ENCODE results near the gene ST8SIA2.

The ST8SIA2 gene

DNA sequence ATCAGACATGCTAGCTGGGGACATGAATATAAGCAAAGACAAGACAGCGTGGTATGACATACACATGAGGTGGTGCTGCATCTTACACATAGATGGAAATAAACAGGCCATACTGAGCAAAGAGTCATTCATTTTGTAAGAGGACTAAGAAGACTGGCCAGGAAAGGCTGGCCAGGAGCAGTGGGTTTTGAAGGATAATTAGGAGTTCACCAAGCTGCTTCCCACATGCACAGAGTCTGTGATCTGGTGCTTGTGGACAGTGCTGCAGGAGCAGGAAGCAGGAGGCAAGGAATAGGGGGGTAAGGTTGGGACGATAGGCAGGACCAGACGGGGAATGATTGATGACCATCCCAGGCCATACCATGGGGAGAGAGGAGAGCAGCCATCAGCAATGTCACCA, 41.5 kb downstream of the ST8SIA2 start:
- H3K36me3 ChIP-seq (ENCODE audit: control insufficient read depth in 1 of 2, insufficient read depth in 2 of 2, low read length in 2 of 2): no peaks in the 10 kb centered on the region
- no peak overlapping the region for H3K27ac ChIP-seq (ENCODE audit: low read depth, low read length)
- H3K9ac ChIP-seq (ENCODE audit: low read depth in 1 of 2, low read length in 2 of 2): no peak overlapping the region
- H3K27me3 ChIP-seq (ENCODE audit: control insufficient read depth in 1 of 2, insufficient read depth in 2 of 2, low read length in 2 of 2): peaks cover 0 to 3% of the 10 kb centered on the region in 2 donors
- no peaks in the 10 kb centered on the region for H3K9me3 ChIP-seq (ENCODE audit: control insufficient read depth in 1 of 2, low read length in 2 of 2)
- no peak overlapping the region for H3K4me3 ChIP-seq (ENCODE audit: low read depth in 1 of 2, low read length in 2 of 2)
- H3K4me1 ChIP-seq (ENCODE audit: control insufficient read depth in 1 of 2, insufficient read depth in 2 of 2, low read length in 2 of 2): no peaks in the 10 kb centered on the region

DNA sequence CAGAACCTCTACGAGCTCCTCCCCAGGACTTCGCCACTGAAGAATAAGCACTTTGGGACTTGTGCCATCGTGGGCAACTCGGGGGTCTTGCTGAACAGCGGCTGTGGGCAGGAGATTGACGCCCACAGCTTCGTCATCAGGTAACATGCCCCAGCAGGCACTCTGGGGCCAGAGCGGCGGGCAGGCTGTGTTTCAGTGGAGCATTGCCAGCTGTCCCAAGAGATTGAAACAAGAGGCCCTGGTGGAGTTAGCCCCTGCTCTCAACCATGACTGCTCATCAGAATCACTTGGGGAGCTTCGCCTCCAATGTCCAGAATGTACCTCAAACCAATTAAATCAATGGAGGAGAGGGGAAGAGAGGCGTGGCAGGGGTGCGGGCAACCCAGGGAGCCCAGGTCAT, 44.8 kb downstream of the ST8SIA2 start:
- no peak overlapping the region for H3K4me3 ChIP-seq (ENCODE audit: low read depth in 1 of 2, low read length in 2 of 2)
- H3K36me3 ChIP-seq (ENCODE audit: control insufficient read depth in 1 of 2, insufficient read depth in 2 of 2, low read length in 2 of 2): no peaks in the 10 kb centered on the region
- no peaks in the 10 kb centered on the region for H3K4me1 ChIP-seq (ENCODE audit: control insufficient read depth in 1 of 2, insufficient read depth in 2 of 2, low read length in 2 of 2)
- H3K9me3 ChIP-seq (ENCODE audit: control insufficient read depth in 1 of 2, low read length in 2 of 2): no peaks in the 10 kb centered on the region
- H3K9ac ChIP-seq (ENCODE audit: low read depth in 1 of 2, low read length in 2 of 2): no peak overlapping the region
- H3K27ac ChIP-seq (ENCODE audit: low read depth, low read length): no peak overlapping the region
- peaks cover 0 to under 1% of the 10 kb centered on the region in 2 donors for H3K27me3 ChIP-seq (ENCODE audit: control insufficient read depth in 1 of 2, insufficient read depth in 2 of 2, low read length in 2 of 2)

DNA sequence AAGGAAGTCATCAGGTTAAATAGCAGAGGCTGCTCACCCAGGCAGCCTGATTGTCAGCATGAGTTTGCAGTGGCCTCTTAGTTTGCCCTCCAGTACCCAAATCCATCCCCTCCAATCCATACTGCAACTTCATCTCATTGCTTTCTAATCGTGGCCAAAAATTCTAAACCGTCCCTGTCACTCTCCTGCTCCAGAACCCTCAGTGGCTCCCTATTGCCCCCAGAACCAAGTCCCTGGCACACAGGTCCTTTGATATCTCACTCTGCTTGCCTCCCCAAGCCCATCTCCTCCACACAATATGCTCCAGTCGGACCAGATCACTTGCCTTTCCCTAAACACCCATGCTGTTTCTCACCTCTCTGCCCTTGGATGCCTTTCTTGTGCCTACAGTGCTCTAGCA, 49.7 kb downstream of the ST8SIA2 start:
- H3K36me3 ChIP-seq (ENCODE audit: control insufficient read depth in 1 of 2, insufficient read depth in 2 of 2, low read length in 2 of 2): no peaks in the 10 kb centered on the region
- H3K27me3 ChIP-seq (ENCODE audit: control insufficient read depth in 1 of 2, insufficient read depth in 2 of 2, low read length in 2 of 2): peaks cover 0 to 5% of the 10 kb centered on the region in 2 donors
- no peak overlapping the region for H3K27ac ChIP-seq (ENCODE audit: low read depth, low read length)
- H3K4me1 ChIP-seq (ENCODE audit: control insufficient read depth in 1 of 2, insufficient read depth in 2 of 2, low read length in 2 of 2): no peaks in the 10 kb centered on the region
- no peak overlapping the region for H3K4me3 ChIP-seq (ENCODE audit: low read depth in 1 of 2, low read length in 2 of 2)
- no peaks in the 10 kb centered on the region for H3K9me3 ChIP-seq (ENCODE audit: control insufficient read depth in 1 of 2, low read length in 2 of 2)
- no peak overlapping the region for H3K9ac ChIP-seq (ENCODE audit: low read depth in 1 of 2, low read length in 2 of 2)

DNA sequence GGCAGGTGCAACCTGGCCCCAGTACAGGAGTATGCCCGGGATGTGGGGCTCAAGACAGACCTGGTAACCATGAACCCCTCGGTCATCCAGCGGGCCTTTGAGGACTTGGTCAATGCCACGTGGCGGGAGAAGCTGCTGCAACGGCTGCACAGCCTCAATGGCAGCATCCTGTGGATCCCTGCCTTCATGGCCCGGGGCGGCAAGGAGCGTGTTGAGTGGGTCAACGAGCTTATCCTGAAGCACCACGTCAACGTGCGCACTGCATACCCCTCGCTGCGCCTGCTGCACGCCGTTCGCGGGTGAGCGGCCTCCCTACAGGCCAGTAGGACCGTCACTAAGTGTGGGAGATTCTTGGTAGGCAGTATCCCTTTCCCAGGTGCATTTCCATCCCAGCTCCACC, 51.0 kb downstream of the ST8SIA2 start:
- no peaks in the 10 kb centered on the region for H3K9me3 ChIP-seq (ENCODE audit: control insufficient read depth in 1 of 2, low read length in 2 of 2)
- H3K27me3 ChIP-seq (ENCODE audit: control insufficient read depth in 1 of 2, insufficient read depth in 2 of 2, low read length in 2 of 2): peaks cover 0 to 6% of the 10 kb centered on the region in 2 donors
- H3K36me3 ChIP-seq (ENCODE audit: control insufficient read depth in 1 of 2, insufficient read depth in 2 of 2, low read length in 2 of 2): no peaks in the 10 kb centered on the region
- H3K9ac ChIP-seq (ENCODE audit: low read depth in 1 of 2, low read length in 2 of 2): no peak overlapping the region
- H3K4me3 ChIP-seq (ENCODE audit: low read depth in 1 of 2, low read length in 2 of 2): no peak overlapping the region
- no peak overlapping the region for H3K27ac ChIP-seq (ENCODE audit: low read depth, low read length)
- no peaks in the 10 kb centered on the region for H3K4me1 ChIP-seq (ENCODE audit: control insufficient read depth in 1 of 2, insufficient read depth in 2 of 2, low read length in 2 of 2)

DNA sequence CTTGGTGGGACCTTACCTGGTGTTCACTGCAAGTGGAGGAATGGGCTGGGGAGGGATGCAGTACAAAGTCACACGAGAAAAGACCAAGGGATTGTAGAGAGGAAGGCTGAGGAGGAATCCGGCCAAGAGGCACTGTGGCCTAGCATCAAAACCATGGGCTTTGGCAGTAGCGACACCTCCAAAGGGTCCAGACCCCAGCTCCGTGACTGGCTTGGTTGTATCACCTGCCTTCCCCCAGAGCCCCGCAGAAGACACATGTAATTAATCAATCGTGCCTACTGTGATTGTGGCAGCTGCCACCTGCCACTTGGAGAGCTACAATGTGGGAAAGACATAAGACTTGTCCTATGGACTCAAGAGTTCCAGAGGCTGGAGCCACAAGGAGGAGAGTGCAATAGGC, 54.7 kb downstream of the ST8SIA2 start:
- Histone ChIP-seq H3K9ac (ENCODE audit: low read depth in 1 of 2, low read length in 2 of 2) (no peak overlapping the region), H3K36me3 (ENCODE audit: control insufficient read depth in 1 of 2, insufficient read depth in 2 of 2, low read length in 2 of 2) (no peaks in the 10 kb centered on the region), H3K9me3 (ENCODE audit: control insufficient read depth in 1 of 2, low read length in 2 of 2) (no peaks in the 10 kb centered on the region), H3K4me3 (ENCODE audit: low read depth in 1 of 2, low read length in 2 of 2) (no peak overlapping the region), H3K4me1 (ENCODE audit: control insufficient read depth in 1 of 2, insufficient read depth in 2 of 2, low read length in 2 of 2) (no peaks in the 10 kb centered on the region), H3K27me3 (ENCODE audit: control insufficient read depth in 1 of 2, insufficient read depth in 2 of 2, low read length in 2 of 2) (peaks cover 0 to 6% of the 10 kb centered on the region in 2 donors), H3K27ac (ENCODE audit: low read depth, low read length) (no peak overlapping the region)

DNA sequence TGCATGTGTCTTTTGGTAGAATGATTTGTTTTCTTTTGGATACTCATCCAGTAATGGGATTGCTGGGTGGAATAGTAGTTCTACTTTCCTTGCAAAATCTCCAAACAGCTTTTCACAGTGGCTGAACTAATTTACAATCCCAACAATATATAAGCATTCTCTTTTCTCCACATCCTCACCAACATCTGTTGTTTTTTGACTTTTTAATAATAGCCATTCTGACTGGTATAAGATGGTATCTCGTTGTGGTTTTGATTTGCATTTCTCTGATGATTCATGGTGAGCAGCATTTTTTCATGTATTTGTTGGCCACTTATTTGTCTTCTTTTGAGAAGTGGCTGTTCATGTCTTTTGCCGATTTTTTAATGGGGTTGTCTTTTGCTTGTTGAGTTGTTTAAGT, 55.8 kb downstream of the ST8SIA2 start:
- no peaks in the 10 kb centered on the region for H3K36me3 ChIP-seq (ENCODE audit: control insufficient read depth in 1 of 2, insufficient read depth in 2 of 2, low read length in 2 of 2)
- no peak overlapping the region for H3K4me3 ChIP-seq (ENCODE audit: low read depth in 1 of 2, low read length in 2 of 2)
- no peaks in the 10 kb centered on the region for H3K9me3 ChIP-seq (ENCODE audit: control insufficient read depth in 1 of 2, low read length in 2 of 2)
- no peaks in the 10 kb centered on the region for H3K4me1 ChIP-seq (ENCODE audit: control insufficient read depth in 1 of 2, insufficient read depth in 2 of 2, low read length in 2 of 2)
- no peak overlapping the region for H3K9ac ChIP-seq (ENCODE audit: low read depth in 1 of 2, low read length in 2 of 2)
- peaks cover 0 to 6% of the 10 kb centered on the region in 2 donors for H3K27me3 ChIP-seq (ENCODE audit: control insufficient read depth in 1 of 2, insufficient read depth in 2 of 2, low read length in 2 of 2)
- no peak overlapping the region for H3K27ac ChIP-seq (ENCODE audit: low read depth, low read length)

DNA sequence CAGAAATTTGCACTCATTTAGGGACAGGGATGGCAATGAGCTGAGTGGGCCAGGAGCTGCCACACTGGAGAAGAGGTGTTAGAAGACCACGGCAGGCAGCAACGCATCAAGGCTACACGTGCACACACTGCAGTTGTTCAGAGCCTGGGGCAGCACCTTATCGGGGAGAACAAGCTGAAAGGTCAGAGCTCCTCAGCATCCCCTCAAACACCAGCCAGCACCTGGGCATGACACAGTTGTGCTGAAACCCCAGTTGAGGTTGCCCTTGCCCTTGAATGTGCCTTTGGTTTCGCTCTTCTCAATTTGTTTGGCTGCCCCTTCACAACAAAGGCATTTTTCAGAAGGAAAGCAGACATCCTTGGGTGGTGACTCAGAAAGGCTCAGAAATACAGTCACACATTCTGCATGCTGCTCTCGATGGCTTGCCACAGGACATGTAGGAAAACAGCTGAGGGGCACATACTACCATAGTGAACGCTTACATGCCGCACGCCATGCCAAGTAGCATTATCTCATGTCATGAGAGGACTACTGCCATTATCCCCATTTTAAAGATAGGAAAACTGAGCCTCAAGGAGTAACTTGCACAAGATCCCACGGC, 57.6 kb downstream of the ST8SIA2 start:
- H3K27me3 ChIP-seq (ENCODE audit: control insufficient read depth in 1 of 2, insufficient read depth in 2 of 2, low read length in 2 of 2): peaks cover 0 to 6% of the 10 kb centered on the region in 2 donors
- H3K9ac ChIP-seq (ENCODE audit: low read depth in 1 of 2, low read length in 2 of 2): no peak overlapping the region
- no peak overlapping the region for H3K27ac ChIP-seq (ENCODE audit: low read depth, low read length)
- no peak overlapping the region for H3K4me3 ChIP-seq (ENCODE audit: low read depth in 1 of 2, low read length in 2 of 2)
- H3K4me1 ChIP-seq (ENCODE audit: control insufficient read depth in 1 of 2, insufficient read depth in 2 of 2, low read length in 2 of 2): no peaks in the 10 kb centered on the region
- no peaks in the 10 kb centered on the region for H3K36me3 ChIP-seq (ENCODE audit: control insufficient read depth in 1 of 2, insufficient read depth in 2 of 2, low read length in 2 of 2)
- no peaks in the 10 kb centered on the region for H3K9me3 ChIP-seq (ENCODE audit: control insufficient read depth in 1 of 2, low read length in 2 of 2)

DNA sequence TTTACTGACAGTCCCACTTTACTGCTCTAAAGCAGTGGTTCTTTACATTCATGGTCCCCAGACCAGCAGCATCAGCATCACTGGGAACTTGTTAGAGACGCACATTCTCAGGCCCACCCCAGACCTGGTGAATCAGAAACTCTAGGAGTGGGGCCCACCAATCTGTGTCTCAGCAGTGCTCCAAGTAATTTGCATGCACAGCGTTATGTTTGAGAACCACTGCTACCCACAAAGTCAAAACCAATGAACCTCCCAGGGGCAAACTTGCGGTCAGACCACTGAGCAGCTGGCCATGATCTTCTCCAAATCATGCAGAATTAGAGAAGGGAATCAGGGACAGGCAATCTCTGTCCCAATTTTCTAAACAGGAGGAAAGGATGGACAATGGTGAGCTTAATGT, 58.5 kb downstream of the ST8SIA2 start:
- Histone ChIP-seq H3K9me3 (ENCODE audit: control insufficient read depth in 1 of 2, low read length in 2 of 2) (no peaks in the 10 kb centered on the region), H3K27me3 (ENCODE audit: control insufficient read depth in 1 of 2, insufficient read depth in 2 of 2, low read length in 2 of 2) (peaks cover 0 to 6% of the 10 kb centered on the region in 2 donors), H3K9ac (ENCODE audit: low read depth in 1 of 2, low read length in 2 of 2) (no peak overlapping the region), H3K4me3 (ENCODE audit: low read depth in 1 of 2, low read length in 2 of 2) (no peak overlapping the region), H3K36me3 (ENCODE audit: control insufficient read depth in 1 of 2, insufficient read depth in 2 of 2, low read length in 2 of 2) (no peaks in the 10 kb centered on the region), H3K4me1 (ENCODE audit: control insufficient read depth in 1 of 2, insufficient read depth in 2 of 2, low read length in 2 of 2) (no peaks in the 10 kb centered on the region), H3K27ac (ENCODE audit: low read depth, low read length) (no peak overlapping the region)

DNA sequence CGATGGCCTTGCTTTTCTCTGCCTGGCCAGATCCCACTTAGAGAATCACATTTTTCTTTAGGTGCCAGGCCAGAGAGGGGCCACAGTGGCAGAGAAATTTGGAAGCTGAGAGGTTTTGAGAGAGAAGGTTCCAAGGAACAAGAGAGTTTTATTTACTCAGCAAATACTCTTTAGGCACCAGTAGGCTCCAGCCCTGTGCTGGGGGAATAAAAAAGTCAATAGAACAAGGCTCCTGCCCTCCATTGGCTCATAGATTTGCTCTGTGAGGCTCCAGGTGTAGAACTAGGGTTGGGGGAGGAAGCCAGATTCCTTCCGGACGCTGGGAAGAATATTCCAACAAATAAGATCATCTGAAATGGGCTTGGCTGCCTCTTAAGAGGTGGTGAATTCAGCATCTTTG, 59.9 kb downstream of the ST8SIA2 start:
- no peak overlapping the region for H3K27ac ChIP-seq (ENCODE audit: low read depth, low read length)
- H3K36me3 ChIP-seq (ENCODE audit: control insufficient read depth in 1 of 2, insufficient read depth in 2 of 2, low read length in 2 of 2): no peaks in the 10 kb centered on the region
- no peak overlapping the region for H3K4me3 ChIP-seq (ENCODE audit: low read depth in 1 of 2, low read length in 2 of 2)
- H3K4me1 ChIP-seq (ENCODE audit: control insufficient read depth in 1 of 2, insufficient read depth in 2 of 2, low read length in 2 of 2): no peaks in the 10 kb centered on the region
- H3K9me3 ChIP-seq (ENCODE audit: control insufficient read depth in 1 of 2, low read length in 2 of 2): no peaks in the 10 kb centered on the region
- H3K27me3 ChIP-seq (ENCODE audit: control insufficient read depth in 1 of 2, insufficient read depth in 2 of 2, low read length in 2 of 2): peaks cover 0 to 3% of the 10 kb centered on the region in 2 donors
- H3K9ac ChIP-seq (ENCODE audit: low read depth in 1 of 2, low read length in 2 of 2): no peak overlapping the region

DNA sequence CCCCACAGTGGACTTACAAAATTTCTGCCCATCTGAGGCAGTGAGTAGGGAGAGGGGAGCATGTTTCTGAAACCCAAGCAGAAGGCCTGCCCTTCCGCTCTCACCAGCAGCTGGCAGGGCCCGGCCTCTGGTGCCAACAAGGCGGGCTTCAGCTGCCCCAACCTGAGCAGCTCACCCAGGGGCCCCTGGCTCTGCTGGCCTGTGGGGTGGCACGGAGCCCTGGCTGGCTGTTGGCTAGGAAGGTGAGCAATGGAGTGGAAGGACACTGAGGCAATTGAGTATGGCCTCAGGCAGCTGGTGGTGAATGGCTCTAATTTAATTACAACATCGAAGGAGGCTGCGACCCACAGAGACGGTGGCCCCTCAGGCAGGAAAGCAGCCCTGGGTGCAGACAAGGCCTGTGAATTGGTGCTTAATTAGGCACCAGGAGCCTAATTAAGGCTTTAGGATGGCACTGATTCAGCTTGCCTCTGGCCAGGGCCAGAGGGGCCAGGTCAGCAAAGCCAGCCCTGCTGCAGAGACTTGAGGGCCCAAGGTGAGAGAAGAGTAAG, 60.9 kb downstream of the ST8SIA2 start:
- no peak overlapping the region for H3K9ac ChIP-seq (ENCODE audit: low read depth in 1 of 2, low read length in 2 of 2)
- no peaks in the 10 kb centered on the region for H3K4me1 ChIP-seq (ENCODE audit: control insufficient read depth in 1 of 2, insufficient read depth in 2 of 2, low read length in 2 of 2)
- no peaks in the 10 kb centered on the region for H3K9me3 ChIP-seq (ENCODE audit: control insufficient read depth in 1 of 2, low read length in 2 of 2)
- H3K36me3 ChIP-seq (ENCODE audit: control insufficient read depth in 1 of 2, insufficient read depth in 2 of 2, low read length in 2 of 2): no peaks in the 10 kb centered on the region
- no peak overlapping the region for H3K4me3 ChIP-seq (ENCODE audit: low read depth in 1 of 2, low read length in 2 of 2)
- peaks cover 0 to 4% of the 10 kb centered on the region in 2 donors for H3K27me3 ChIP-seq (ENCODE audit: control insufficient read depth in 1 of 2, insufficient read depth in 2 of 2, low read length in 2 of 2)
- no peak overlapping the region for H3K27ac ChIP-seq (ENCODE audit: low read depth, low read length)

All from duodenal mucosa (tissue), 2 donors.